ENCODE data around the gene DOC2B. TPM values are rescaled to one million over a fixed set of nuclear protein-coding genes. Genes with fewer than 3 reads are reported as not detected.
A peak's percentile ranks its signal among the peaks of the same experiment; 100 is the strongest.

DOC2B gene
- total RNA-seq, 1 donor from 2014 or later, result 0.34 TPM

DNA sequence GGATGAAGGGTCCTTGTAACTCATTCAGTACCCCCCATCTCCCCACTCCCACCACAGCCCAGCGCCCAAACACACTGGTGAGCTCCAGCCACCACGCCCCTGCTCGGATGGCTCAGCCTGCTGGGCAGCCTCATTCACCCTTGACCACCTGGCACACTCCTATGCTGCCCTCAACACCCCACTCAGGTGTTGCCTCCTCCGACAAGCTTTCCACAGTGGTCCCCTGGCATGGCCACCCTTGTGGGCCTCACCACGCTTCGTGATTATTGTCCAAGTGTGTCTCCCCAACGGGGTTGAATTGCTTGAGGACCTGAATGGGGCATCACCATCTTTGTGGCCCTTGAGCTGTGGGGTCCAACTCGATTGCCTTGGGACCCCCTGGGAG is 12.0 kb upstream of the DOC2B start:
- Histone ChIP-seq H3K79me2 (ENCODE audit: low read depth) (no peaks in the 10 kb centered on the region), H3K36me3 (no peaks in the 10 kb centered on the region), H3K9ac (no peak overlapping the region), H4K20me1 (ENCODE audit: low read depth) (no peaks in the 10 kb centered on the region), H2AFZ (replicated peaks) (no peak overlapping the region), H3K4me2 (no peak overlapping the region), H3K9me3 (ENCODE audit: low read depth) (no peaks in the 10 kb centered on the region), H3K27me3 (no peaks in the 10 kb centered on the region), H3K4me1 (no peaks in the 10 kb centered on the region), H3K27ac (no peak overlapping the region), H3K4me3 (no peak overlapping the region), H3F3A (ENCODE audit: low read depth) (no peaks in the 10 kb centered on the region)
- Mint-ChIP-seq H3K9me3 (peaks cover 3% of the 10 kb centered on the region), H3K36me3 (no peaks in the 10 kb centered on the region), H3K27ac (no peak overlapping the region), H3K4me3 (no peak overlapping the region), H3K4me1 (peaks cover 9% of the 10 kb centered on the region), H3K27me3 (ENCODE audit: insufficient read depth, low read depth) (peaks cover 8% of the 10 kb centered on the region)
- DNase-seq (ENCODE audit: low spot score), result no peak
- TF ChIP-seq, protein P1, sequence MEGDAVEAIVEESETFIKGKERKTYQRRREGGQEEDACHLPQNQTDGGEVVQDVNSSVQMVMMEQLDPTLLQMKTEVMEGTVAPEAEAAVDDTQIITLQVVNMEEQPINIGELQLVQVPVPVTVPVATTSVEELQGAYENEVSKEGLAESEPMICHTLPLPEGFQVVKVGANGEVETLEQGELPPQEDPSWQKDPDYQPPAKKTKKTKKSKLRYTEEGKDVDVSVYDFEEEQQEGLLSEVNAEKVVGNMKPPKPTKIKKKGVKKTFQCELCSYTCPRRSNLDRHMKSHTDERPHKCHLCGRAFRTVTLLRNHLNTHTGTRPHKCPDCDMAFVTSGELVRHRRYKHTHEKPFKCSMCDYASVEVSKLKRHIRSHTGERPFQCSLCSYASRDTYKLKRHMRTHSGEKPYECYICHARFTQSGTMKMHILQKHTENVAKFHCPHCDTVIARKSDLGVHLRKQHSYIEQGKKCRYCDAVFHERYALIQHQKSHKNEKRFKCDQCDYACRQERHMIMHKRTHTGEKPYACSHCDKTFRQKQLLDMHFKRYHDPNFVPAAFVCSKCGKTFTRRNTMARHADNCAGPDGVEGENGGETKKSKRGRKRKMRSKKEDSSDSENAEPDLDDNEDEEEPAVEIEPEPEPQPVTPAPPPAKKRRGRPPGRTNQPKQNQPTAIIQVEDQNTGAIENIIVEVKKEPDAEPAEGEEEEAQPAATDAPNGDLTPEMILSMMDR (IDR thresholded peaks at IDR 0.05), result no peak
- TF ChIP-seq EZH2 (IDR thresholded peaks at IDR 0.05), result no peak

DNA sequence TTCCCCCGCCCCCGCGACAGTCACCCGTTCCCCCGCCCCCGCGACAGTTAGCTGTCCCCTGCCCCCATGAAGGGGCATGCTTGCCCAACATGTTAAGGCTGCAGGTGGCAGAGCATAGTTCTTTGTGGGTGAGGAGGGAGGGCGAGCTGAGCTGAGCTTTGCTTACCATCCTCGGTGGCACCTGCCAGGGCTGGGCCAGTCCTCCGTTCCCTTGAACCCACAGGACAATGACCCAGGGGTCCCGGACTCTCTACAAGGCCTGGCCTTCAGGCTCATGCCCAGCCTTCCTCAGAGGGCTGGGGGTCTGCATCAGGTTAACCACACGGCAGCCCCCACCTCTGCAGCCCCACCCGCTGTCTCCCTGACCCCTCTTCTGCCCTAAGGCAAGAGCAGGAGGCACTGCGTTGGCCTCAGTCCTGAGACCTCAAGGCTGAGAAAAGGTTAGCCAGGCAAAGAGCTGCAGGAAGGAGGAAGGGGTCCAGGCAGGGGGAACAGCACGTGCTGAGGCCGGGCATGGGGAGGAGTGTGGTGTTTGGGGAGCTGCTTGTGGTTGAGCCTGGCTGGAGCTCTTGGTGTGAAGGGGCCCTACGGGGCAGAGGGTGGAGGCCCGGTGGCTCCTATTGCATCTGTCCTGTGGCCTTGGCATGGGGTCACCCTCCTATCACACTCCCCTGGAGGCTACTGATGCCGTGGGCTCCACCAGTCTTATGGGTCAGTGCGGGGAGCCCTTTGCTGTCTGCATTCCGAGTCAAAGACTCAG is 11.4 kb upstream of the DOC2B start:
- no peaks in the 10 kb centered on the region for H3K36me3 Mint-ChIP-seq
- no peaks in the 10 kb centered on the region for H4K20me1 ChIP-seq (ENCODE audit: low read depth)
- no peaks in the 10 kb centered on the region for H3F3A ChIP-seq (ENCODE audit: low read depth)

DNA sequence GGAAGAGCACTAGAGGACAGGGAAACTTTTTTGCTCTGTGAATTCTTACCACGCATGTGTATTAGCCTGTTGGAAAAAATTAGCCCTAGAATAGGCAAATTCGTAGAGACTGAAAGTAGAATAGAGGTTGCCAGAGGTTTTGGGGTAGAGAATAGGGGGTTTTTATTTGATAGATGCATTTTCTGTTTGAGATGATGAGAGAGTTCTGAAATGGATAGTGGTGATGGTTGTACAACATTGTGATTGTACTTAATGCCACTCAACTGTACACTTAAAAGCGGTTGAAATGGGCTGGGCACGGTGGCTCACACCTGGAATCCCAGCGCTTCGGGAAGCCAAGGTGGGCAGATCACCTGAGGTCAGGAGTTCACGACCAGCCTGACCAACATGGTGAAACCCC is 8.0 kb upstream of the DOC2B start:
- no peaks in the 10 kb centered on the region for H4K20me1 ChIP-seq (ENCODE audit: low read depth)
- Mint-ChIP-seq H3K36me3 (no peaks in the 10 kb centered on the region), H3K27me3 (ENCODE audit: insufficient read depth, low read depth) (peaks cover 16% of the 10 kb centered on the region), H3K9me3 (peaks cover 3% of the 10 kb centered on the region), H3K4me3 (no peak overlapping the region), H3K27ac (peak overlapping the region; percentile 40), H3K4me1 (peaks cover 3% of the 10 kb centered on the region)
- H3K27me3 ChIP-seq, result peaks cover 9% of the 10 kb centered on the region
- H3K4me1 ChIP-seq, result peaks cover 22% of the 10 kb centered on the region
- no peaks in the 10 kb centered on the region for H3K36me3 ChIP-seq
- H3K9me3 ChIP-seq (ENCODE audit: low read depth), result no peaks in the 10 kb centered on the region
- H3K79me2 ChIP-seq (ENCODE audit: low read depth), result no peaks in the 10 kb centered on the region
- peaks cover 12% of the 10 kb centered on the region for H3F3A ChIP-seq (ENCODE audit: low read depth)
- no peak overlapping the region for H3K9ac ChIP-seq
- H3K4me3 ChIP-seq, result no peak overlapping the region
- no peak for DNase-seq (ENCODE audit: low spot score)
- no peak overlapping the region for H2AFZ ChIP-seq (replicated peaks)
- no peak overlapping the region for H3K4me2 ChIP-seq
- H3K27ac ChIP-seq, result no peak overlapping the region
- TF ChIP-seq, protein P1 (IDR thresholded peaks at IDR 0.05), result no peak
- no peak for TF ChIP-seq EZH2 (IDR thresholded peaks at IDR 0.05)

More for the DNA sequence above, 11.4 kb upstream of the DOC2B start:
- Histone ChIP-seq H3K4me1 (no peaks in the 10 kb centered on the region), H3K27me3 (no peaks in the 10 kb centered on the region), H3K4me2 (no peak overlapping the region), H2AFZ (replicated peaks) (no peak overlapping the region), H3K79me2 (ENCODE audit: low read depth) (no peaks in the 10 kb centered on the region), H3K9ac (no peak overlapping the region), H3K36me3 (no peaks in the 10 kb centered on the region), H3K9me3 (ENCODE audit: low read depth) (no peaks in the 10 kb centered on the region), H3K27ac (no peak overlapping the region), H3K4me3 (no peak overlapping the region)
- DNase-seq (ENCODE audit: low spot score), result no peak
- Mint-ChIP-seq H3K4me3 (no peak overlapping the region), H3K27me3 (ENCODE audit: insufficient read depth, low read depth) (peaks cover 6% of the 10 kb centered on the region), H3K27ac (no peak overlapping the region), H3K4me1 (peaks cover 6% of the 10 kb centered on the region), H3K9me3 (peaks cover 3% of the 10 kb centered on the region)
- TF ChIP-seq, protein P1 (IDR thresholded peaks at IDR 0.05), result no peak
- TF ChIP-seq EZH2 (IDR thresholded peaks at IDR 0.05) (no peak), EZH2phosphoT487 (IDR thresholded peaks at IDR 0.05) (no peak)

Measured in neural progenitor cell (in vitro differentiated cells).